ENCODE data around the gene AIG1.

Gene AIG1

DNA sequence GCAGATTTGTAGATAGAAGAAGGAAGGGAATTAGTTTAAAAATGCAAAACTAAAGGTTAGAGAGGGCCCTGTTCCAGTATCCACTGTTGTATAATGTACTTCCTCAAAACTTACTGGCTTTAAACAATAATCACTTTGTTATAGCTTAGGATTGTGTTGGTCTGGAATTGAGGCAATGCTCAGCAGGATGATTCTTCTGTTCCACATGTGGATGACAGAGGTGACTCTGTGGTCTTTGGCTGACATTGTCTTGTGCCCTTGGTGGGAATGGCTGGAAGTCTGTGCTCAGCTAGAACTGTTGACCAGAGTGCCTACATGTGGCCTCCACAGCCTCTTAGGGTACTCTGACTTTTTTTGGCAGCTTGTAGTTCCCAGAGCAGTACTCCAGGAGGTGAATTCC lies 143.4 kb downstream of the AIG1 start:
- DNase-seq = no peak

DNA sequence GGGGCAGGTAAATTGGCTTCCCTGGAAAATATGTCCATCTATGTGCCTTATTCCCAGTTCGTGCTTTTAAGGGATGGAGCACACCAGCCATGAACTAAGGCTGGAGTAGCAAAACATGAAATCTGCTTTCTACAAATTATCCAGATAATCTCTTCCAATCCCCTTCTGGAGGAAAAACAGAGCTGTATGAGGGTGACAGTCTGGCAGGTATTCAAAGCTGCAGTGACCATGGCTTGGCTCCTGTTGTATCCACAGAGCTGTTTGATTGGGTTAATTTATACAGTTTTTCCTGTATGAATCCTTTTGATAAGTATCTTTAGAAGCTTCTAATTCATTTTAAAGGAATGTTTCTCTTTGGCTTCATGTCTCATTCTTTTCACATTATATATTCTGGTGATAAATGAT lies 144.4 kb downstream of the AIG1 start:
- no peak for DNase-seq

DNA sequence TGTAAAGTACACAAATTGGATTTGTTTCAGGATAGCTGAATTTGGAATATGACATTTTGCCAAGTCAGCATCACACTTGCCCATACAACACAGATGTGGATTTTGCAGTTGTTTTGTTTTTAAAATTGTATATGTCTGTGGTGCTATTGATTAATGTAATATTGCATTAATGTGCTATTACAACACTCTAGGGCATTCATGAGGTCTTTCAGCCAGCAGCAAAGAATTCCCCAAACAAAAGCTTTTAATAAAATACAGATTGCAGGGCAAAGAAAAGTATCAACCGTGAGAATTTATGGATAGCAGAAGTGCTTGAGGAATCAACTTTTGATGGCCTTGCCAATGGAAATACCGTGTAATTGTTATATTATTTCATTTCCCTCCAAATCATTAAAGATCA lies 144.9 kb downstream of the AIG1 start:
- DNase-seq = no peak

DNA sequence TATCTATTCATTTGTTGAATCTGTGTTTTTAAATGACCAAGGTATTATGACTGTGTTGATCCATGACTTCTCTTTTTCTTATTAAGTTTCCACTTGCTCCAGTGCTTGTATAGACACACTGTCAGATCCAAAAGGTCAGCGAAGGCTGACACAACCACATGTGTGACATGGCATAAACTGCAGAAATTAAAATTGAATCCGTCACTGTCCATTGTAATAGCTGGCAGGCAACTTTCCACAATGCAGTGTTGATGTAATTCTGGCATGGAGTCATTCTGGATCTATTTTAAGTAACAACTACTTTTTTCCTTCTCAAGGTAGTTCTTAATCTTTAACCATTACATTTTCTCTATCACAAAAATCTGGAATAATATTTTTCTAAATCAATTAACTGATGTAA lies 145.3 kb downstream of the AIG1 start:
- no peak for DNase-seq

DNA sequence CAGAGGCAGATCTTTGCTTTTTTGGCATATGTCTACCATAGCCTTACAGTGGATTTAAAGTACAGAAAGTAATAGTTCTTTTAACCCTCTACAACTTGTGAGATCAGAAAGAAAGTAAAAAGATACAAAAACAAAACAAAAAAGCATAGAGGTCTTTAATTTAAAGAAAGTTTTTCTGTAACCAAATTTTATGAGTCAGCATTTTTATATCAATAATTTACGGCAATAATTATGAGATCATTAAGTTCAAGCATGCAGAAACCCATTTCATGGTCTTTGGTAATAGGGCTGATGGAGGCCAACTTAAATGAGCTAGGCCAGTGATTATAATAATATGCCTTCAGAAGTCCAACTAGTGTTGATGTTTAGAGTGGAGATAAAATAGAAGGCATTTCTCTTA lies 145.9 kb downstream of the AIG1 start:
- DNase-seq = no peak

DNA sequence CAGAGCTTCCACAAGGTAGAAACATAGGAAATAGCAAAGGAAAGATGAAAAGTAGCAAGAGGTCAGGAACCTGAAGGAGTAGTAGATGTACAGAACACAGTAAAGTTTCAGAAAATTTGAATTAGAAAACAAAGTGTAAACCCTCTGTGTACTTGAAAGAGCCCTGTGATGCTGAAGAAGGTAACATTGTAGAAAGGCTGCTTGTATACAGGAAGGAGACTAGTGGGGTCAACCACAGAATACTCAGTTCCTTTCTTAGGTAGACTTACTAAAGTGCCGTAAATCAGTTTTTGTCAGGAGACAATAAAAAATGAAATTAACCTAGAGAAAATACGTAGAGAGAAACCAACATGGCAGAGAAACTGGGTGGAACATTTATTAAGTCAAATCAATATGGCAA lies 149.7 kb downstream of the AIG1 start:
- no peak for DNase-seq

DNA sequence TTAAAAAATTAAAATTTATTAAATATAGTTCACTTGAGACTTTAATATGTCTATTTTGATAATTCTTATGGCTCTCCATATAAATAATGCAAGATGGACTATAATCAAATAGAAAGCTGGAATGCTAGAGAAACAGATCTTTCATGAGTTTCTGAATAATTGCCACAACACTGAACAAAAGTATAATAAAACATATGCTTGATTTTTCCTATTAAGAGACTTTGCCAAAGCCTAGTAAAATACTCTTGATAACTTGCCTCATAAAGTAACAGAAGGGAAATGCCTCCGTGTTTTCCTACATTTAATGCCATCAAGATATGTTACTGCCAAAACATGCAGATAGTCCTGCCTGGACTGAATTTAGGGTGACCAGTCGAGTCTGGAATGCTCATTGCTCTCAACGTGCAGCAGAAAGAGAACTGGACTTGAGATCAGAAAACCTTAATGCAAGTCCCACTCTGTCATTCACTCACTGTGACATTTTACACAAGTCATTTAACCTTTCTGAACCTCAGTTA lies 153.2 kb downstream of the AIG1 start:
- no peak for DNase-seq

DNA sequence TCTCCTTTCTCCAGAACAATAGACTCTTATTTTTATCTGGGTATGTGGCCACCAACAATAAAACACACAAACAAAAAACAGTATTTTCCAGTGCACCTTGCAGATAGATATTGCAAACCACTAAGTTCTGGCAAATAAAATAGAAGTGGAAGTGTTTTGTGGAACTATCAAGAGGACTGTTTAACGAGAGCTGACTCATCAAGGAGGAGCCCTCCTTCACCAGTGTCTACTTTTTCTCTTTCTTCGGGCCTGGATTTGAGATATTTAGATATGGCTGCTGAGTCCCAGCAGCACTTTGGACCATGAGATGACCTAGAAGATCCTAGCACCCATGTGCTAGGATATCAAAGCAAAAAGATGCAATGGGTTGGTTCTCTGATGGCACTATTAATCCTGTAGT lies 154.7 kb downstream of the AIG1 start:
- DNase-seq = no peak

DNA sequence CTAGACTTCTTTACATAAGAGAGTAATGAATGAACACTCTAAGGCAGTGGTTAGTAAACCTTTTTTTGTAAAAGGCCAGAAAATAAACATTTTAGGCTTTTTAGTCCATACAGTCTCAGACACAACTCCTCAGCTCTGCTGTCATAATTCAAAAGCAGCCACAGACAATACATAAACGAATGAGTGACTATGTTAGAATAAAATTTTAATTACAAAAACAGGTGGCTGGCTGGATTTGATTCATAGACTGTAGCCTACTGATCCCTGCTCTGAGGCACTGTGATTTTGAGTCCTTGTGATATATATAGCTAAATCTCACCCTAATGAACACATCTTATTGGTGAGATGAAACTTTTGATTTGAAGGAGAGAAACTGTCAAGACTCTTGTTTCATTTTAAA lies 155.1 kb downstream of the AIG1 start:
- DNase-seq = no peak

DNA sequence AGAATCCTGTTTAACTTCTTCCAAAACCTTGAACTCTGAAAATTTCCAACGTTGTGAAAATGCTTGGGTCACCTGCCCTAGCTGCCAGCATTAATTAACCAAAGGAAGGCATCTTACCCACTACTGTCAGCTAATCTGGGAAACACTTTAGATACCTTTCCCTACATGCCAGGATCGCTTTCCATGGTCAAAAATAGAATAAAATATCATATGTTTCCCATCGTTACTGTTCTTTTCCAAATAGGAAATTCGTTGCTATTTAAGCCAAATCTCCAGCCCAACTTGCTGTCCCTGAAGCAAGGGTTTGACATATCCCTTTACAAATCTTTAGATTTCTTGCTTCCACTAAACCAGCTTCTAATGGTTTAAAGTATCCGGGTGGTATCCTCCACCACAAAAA lies 157.5 kb downstream of the AIG1 start:
- DNase-seq = no peak

DNA sequence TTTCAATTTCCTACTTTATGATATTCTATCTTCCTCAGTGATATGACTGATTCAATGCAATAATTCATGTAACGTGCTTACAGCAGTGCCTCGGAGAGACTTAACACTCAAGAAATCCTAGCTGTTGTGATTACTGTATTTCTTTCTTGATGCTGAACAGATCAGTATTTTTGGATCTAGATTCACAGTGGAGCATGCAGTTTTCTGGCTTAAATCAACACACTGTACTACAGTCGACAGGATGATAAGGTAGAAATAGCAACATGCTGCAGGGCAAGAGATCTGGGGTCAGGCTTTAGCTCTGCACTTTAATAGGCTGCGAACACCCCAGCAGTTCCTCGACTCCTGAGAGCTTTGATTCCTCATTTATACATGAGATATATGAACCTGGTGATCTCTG lies 161.0 kb downstream of the AIG1 start:
- no peak for DNase-seq

DNA sequence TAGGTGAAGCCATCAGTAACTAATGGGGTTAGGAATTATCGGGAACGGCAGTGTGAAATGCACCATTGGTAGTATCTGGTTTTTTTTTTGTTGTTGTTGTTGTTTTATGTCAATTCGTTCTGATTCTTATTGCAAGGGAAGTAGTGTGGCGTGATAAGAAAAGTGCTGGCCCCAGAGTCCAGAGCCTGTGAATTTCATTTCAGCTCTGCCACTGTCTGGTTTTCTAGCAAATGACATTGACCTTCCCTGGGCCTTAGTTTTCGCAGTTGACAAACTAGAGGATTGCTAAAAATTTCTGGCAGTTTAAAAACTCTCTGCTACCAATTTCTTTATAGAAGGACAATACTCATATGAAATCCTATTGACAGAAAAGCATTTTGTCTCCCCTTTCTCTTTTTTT lies 161.6 kb downstream of the AIG1 start:
- DNase-seq = no peak

DNA sequence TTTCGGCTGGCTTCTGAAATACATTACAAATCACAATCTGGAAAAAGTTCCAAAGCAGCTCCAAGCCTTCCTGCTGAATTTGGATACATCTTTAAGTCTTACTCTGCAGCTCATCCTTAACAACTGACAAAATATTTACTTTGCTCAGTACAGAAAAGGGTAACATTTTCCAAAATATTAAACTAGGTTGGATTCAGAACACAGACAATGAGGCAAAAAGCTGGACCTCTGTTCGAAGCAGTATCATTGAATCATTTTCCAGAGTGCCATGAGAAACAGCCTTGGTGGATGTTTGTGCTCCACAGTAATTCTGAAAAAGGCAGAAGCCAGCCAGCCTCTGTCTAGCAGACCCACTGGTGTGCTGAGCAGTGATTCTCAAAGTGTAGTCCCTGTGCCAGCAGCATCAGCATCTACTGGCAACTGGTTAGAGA lies 162.1 kb downstream of the AIG1 start:
- no peak for DNase-seq

DNA sequence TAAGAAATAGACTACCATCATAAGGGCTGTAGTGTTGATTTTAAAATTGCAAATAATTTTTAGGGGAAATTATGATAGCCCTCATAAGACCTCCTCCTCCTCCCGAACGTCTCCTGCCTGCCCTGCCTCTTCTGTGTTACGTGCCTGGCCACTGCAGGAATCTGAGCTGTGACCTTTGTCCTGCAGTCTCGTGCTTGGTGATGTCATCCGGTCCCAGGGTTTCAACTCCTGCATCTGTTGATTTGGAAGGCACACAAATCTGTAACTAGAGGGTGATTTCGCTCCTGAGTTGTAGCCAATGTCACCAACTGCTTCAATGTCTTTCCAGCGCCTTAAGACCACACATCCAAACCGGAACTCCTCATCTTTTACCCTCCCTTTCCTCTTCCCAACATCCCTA lies 163.2 kb downstream of the AIG1 start:
- no peak for DNase-seq

DNA sequence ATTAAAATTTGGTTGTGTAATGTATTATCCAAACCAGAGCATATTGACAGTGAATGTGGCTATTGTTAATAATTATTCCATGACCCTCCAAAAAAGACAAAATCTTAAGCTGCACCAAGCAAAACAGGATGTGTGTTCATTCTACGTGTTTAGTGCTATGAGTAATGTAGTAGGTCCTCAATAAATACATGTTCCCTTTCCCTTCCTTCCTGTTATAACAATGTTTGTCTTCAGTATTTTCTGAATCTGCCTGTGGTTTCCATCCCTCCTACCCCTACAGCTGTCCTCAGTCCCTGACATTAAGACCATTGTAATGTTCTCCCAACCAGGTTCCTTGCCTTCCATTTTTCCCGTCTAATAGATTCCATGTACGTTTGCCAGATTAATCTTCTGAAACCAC lies 163.8 kb downstream of the AIG1 start:
- DNase-seq = no peak

DNA sequence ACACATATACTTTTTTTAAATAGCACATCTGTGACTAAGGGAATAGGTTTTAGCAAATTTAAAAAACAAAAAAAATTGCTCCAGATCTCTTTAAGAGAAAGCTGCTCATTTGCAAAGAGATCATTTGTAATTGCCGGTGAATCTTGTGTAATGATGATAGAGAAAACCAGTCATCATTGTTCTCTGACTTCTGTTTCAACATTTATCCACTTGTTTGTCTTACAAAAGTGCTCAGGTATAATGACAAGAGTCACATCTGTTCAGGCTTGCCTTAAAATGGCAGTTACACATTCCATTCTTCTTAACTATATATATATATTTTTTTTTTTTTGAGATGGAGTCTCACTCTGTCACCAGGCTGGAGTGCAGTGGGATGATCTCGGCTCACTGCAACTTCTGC lies 165.2 kb downstream of the AIG1 start:
- DNase-seq = no peak

DNA sequence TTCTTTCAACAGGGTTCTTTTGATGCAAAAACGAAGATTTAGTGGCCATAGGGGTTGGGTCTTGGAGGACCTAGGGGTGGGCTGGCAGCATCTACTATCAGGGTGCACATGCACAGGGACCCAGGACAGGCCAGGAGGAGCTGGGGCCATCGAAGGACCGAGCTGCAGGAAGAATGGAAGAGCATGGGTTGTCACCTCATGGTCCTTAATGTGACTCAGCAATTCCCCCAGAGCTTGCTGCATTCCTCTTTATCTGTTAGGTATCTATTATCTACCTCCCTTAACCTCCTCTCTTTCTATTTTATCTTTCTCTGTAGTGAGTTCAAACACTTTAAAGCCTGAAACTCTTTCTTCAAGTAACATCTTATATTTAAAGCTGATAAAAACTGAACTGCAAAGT lies 167.0 kb downstream of the AIG1 start:
- no peak for DNase-seq

DNA sequence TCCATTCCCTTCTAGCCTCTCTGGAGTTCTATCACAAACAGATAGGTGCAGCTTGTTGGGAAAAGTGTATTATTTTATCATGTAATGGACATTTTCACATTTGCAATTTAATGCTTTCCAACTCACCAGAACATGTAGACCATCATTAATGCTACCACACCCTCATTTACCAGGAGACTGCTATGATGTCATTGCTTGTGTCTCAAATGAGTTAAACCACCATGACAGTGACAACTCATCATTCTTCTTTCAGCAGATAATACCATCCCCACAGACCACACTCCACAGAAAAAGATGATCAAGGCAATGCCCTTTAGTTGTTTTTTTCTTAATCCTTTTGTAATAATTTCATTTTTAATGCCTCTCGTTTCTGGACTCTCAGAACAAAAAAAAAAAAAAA lies 168.7 kb downstream of the AIG1 start:
- no peak for DNase-seq

DNA sequence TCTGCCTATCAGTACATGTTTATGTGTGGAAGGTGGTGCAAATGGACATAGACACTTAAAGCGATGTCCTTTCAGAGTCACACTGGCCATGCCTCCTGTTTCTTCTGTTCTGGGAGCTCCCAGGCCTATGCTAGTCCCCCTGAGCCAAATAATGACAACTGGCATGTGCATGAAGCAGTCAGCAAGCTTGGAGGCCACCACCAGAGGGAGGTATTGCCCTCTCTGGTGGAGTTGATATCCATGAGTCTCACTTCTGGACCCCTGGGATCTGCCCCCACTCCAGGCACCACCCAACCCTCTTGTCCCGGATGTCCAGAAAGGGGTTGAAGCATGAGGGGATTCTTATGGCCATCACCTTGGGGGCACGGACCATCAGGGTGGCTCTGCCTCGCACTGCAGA lies 172.2 kb downstream of the AIG1 start:
- DNase-seq = no peak

DNA sequence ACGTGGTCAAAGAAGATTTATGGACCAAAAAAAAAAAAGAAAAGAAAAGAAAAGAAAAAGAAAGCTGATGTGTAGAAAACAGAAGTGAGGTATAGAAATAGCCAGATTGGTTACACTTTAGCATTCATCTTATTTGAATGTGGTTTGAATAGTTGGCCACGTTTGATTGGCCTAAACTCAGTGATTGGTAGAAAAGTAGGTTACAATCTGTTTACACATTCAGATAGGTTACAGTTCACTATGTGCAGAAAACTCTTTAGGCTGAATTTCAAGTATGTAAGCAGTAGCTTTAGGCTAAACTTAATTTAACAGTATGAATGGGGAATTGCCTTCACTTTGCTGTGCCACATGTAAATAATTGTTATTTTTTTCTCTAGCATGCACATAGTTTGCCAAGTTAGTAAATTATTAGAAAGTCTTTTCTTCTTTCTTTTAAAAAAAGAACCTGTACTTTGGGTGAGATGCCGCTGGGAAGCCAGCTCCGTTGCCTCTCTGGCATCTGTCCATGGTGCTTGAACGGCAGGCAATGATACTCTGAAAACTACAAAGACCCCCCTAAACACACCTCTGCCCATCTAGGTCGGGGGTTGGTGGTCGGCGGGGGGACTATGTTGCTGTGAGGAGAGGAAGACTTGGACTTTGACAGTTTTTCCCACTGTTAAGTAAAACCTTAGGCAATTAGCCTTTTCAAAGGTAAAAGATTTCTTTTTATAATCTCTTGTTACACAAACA lies 173.0 kb downstream of the AIG1 start:
- DNase-seq = no peak

DNA sequence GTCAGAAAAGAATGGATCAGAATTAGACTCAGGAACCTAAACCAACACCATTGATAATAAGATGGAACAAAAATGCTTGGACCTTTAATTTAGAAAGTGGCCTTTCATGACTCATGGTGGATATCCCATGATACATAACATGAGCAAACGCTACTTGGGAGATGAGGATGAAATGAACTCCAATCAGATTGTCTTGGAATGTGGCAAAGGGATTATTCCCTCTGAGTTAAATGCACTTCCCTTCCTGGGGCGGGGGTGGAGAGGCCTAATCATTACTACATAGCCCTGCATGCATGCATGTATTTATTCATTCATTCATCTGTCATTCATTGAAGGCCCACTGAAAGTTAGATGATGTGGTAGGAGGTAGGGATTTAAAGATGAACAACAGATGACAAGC lies 174.0 kb downstream of the AIG1 start:
- no peak for DNase-seq

DNA sequence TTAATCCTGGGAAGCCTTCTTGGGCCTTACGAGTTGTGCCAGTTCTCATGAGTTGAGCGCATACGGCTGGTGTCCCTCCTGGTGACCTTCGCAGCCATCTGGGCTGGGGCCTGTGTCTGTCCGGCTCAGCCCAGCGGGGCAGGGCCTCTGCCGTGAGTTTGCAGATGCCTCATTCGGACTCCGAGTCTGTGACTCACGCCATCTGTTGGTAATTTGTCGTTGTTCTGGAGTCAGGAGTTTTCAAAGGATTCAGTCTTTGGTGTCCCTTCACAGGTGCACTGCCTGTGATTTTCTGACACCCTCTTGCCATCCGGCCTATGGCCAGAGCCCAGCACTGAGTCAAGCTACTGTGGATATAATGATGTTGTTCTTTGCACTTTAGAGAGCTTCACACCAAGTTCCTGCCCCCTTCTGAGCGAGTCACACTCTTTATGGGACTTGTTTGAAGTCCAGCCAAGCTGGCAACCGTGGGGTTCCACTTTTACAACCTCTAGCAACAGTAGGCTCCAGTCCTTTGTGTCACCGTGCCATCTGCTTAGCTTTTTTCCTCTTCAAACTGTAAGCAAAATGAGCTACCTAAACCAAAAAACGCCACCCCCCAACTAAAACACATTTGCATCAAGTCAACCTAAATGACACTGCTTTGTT lies 175.6 kb downstream of the AIG1 start:
- no peak for DNase-seq

DNA sequence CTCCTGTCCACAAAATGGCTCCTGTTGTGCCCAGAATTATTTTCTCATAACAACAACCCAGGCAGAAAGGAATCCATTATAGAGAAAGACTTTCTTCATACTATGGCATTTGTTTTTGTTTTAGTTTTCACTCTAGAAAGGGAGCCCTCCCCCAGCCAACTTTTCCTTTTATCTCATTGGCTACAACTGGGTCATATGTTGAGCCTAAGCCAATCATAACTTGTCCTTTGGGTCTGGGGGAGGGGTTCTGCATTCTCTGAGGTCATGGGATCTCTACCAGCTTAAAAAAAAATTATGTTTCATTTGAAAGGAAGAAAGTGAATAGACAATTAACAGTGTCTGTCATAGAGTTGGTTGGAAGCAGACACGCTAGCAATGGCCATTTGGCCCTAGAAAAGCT lies 177.6 kb downstream of the AIG1 start:
- no peak for DNase-seq

DNA sequence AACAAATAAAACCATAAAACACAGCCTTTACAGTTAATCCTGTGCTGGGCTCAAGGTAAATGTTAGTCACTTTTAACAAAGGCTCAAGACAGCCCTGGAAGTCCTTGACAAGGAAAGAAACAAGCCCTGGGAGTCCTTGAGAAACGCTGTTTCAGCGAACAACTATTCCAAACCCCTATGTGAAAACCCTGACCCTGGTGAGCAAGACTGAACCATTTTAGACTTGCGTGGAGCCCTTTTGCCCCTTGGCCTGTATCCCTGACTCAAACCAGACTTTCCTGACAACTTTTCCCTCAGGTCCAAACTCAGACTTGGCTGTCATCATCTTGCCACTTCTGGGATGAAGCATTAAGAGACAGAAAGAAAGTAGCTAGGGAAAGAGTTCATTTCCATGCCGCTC lies 180.4 kb downstream of the AIG1 start:
- no peak for DNase-seq

DNA sequence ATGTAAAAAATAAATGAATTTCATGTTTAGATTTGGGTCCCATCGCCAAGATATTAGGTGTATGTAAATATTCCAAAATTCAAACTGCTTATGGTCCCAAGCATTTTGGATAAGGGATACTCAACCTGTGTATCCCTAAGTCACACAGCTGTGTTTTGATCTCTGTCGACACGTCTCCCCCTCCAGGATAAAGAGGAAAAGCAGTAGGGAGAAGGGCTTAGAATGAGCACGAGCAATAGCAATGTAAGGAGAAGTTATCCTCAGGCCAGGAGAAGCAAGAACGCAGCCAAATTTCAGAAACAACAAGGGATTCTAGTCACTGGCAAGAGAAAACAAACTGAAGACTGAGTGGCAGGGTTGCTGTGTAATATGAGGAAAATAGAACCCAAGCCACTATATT lies 181.2 kb downstream of the AIG1 start:
- no peak for DNase-seq

Data from activated CD4-positive, alpha-beta T cell treated with anti-CD3 and anti-CD28 coated beads for 4 hours (primary cell).